GDM1 (cell line): ENCODE data around the gene PEDS1.
"Not testable (repeated sequence)": the region's sequence is repeated elsewhere in the genome, so short reads cannot be mapped to it uniquely, and the experiment has no call there.

ENCODE experiments used
- DNase-seq: peaks from one replicate; lab custom pipeline; 2025; lab: John Stamatoyannopoulos, UW

The PEDS1 gene

GRCh38 chr20:50190251-50191064 lies 36.9 kb upstream of the PEDS1 start, which contains the start of gene CEBPB:
Gene CEBPB, plus strand, starts transcription at chr20:50190830. Its CDS starts 204 bp downstream, at chr20:50191034.
- DNase-seq, result peak; percentile 78

GRCh38 chr20:50189681-50190250 lies 36.2 kb upstream of the PEDS1 start:
- DNase-seq, result no peak

DNA sequence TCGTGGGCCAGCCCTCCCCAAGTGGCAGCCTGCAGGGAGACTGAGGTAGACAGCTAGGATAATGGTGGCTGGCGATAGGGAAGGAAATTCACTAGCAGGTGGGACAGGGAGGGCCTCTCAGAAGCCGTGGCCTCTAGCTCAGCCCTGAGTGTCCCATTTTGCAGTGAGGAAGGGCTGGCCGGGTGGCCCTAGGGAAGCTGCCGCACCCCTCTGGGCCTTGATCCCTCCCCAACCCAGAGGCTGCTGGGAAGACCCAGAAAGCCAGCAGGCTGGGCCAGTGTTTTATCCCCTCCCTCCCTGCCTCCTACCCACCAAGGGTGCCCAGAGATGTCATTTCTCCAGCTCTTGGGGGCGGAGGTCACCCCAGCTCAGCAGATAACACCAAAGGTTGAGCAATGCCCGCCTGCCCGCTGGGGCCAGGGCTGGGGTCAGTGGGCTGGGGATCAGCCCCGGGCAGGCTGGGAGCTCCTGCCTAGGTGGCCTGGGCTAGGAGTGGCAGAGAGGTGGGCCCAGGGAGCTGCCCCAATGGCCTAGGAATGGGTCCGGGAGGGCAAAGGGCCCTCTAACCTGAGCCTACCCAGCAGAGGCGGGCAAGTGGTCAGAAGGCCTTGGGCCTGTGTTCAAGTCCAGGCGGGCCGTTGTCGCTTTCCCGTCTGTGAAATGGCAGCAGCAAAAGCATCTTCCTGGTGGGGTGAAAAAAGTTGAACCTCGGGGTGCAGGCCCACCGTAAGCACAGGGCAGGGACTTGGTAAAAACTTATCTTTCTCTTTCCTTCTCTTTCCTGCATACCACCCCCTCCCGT lies 35.6 kb upstream of the PEDS1 start:
- DNase-seq, result no peak

DNA sequence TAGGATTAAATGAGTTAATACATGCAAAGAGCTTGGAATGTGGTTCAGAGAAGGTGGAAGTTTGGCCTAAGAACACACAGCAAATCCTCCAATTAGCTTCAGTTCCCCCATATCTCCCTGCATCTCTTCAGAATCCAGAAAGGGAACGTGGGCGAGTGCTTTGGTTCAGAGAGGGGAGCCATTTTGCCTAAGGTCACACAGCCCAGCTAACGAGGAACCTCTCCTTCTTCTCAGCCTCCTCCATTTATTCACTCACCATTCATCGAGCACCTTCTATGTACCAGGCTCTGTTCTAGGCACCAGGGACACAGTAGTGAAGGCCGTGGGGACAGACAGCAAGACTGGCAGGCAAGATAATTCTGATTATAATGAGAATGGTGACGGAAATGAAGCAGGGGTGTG lies 34.8 kb upstream of the PEDS1 start:
- DNase-seq, result no peak

DNA sequence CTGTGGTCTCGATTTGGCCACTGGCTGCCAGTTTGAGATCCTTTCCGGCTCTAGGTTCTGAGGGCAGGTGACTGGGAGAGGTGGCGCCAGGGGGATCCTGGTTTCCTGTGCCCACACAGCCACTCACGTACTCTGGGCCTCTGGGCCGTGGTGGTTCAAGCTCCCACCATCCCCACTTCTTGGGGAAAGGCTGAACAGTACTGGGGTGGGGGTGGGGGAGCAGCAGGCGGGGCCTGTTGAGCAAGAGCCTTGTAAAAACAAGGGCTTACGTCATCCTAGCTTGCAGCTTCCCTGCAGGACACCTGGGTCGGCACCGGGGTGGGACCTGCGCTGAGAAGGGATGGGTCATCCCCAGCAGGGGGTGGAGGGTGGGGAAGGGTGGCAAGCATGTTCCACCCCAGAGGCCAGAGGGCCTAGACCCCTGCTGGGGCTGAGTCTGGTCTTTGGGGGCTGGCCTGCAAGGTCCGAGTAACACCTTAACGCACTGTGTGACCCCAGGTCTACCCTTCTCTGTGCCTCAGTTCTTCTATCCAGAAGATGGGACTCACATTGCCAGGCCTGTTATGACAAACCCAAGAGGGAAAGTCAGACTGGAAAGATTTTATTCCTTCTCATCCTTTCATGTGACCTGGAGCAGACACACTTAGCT lies 34.0 kb upstream of the PEDS1 start:
- DNase-seq, result no peak

GRCh38 chr20:50186987-50187402 lies 33.5 kb upstream of the PEDS1 start:
- no peak for DNase-seq

GRCh38 chr20:50186151-50186885 lies 32.8 kb upstream of the PEDS1 start:
- peak; percentile 66 for DNase-seq

DNA sequence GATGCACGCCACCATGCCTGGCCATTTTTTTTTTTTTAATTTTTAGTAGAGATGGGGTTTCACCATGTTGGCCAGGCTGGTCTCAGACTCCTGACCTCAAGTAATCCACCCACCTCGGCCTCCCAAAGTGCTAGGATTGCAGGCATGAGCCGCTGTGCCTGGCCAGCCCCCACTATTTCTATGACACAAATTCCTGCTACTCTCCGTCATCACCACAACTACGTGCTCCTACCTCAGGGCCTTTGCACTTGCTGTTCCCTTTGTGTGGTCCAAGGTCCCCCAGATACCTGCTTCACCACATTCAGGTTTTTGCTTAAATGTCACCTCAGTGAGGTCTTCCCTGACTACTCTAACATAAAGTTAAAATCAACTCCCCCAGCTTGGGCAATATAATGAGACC lies 31.9 kb upstream of the PEDS1 start:
- no peak for DNase-seq

GRCh38 chr20:50182346-50182745 lies 28.8 kb upstream of the PEDS1 start:
- DNase-seq, result no peak

- no peak for DNase-seq
Measured at GRCh38 chr20:50181344-50181743, 27.8 kb upstream of the PEDS1 start.

DNA sequence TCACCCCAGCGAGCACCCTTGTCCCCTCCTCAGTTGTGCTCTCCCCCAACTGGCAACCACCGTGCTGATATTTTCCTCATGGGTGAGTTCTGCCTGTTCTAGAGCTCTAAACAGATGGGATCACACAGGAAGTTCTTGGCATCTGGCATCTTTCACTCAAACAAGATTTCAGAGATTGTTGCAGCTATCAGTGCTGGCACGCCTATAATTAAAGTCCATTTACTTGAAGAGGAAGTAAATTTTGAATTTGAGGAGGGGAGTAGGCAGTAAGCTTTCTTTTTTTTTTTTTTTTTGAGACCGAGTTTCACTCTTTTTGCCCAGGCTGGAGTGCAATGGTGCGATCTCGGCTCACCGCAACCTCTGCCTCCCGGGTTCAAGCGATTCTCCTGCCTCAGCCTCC lies 25.1 kb upstream of the PEDS1 start:
- not testable (repeated sequence) for DNase-seq

GRCh38 chr20:50175938-50176933 lies 22.7 kb upstream of the PEDS1 start:
- DNase-seq, result no peak

DNA sequence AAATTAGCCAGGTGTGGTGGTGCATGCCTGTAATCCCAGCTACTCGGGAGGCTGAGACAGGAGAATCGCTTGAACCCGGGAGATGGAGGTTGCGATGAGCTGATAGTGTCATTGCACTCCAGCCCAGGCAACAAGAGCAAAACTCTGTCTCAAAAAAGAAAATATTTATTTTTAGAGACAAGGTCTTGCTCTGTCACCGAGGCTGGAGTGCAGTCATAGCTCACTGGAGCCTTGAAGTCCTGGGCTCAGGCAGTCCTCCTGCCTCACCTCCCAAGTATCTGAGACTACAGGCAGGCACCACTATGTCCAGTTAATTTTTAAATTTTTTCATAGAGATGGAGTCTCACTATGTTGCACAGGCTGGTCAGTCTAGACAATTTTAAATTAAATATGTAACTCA lies 20.9 kb upstream of the PEDS1 start:
- no peak for DNase-seq

GRCh38 chr20:50172347-50173013 lies 19.0 kb upstream of the PEDS1 start:
- DNase-seq, result no peak

DNA sequence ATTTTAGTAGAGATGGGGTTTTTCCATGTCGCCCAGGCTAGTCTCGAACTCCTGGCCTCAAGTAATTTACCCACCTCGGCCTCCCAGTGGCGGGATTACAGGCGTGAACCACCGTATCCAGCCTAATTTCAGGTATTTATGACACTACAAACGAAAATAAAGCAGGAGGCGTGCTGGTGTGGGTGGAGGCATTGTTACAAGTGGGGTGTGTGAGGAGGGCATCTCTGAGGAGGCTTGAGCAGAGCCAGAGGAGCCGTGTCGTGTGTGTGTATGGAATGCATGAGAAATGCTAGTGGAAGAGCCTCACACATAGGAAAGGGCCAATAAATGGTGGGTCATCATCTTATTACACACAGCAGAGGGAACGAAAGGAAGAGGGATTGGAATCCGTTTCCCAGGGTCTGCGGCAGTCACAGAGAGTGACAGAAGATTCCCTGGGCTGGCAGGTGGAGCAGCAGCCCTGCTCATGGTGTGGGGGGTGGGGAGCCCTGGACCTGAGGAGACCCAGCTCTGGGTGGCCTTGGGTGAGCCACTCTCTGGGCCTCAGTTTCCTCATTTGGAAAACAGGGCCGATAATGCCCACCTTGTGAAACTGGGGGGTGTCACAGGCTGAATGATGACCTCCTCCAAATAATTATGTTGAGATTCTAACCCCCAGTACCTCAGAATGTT lies 17.2 kb upstream of the PEDS1 start:
- DNase-seq, result no peak

DNA sequence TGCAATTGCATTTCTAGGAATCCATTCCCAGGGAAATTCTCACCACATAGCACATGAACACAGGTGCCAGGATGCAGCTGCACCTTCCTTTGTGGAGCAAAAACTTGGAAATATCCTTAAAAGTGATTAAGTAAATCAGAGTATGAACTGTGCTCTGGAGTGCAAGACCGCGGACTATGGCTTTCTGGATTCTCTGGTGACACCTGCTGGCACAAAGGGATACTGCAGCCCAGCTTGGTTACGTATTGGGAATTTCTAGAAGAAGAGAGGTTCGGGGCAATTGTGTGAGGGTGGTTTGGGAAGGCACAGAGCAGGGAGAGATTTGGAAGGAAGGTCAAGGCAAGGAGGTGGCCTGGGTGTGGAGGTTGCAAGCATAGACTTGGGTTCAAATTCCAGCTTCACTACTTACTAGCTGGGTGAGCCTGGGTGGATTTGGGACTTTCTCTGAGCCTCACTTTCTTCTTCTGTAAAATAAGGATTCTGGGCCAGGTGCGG lies 15.9 kb upstream of the PEDS1 start:
- peak; percentile 25 for DNase-seq

- DNase-seq, result peak; percentile 86
Measured at GRCh38 chr20:50165684-50166554, 12.4 kb upstream of the PEDS1 start.
